ENCODE measurements around the gene ERBB4.
"Not testable (repeated sequence)": the region's sequence is repeated elsewhere in the genome, so short reads cannot be mapped to it uniquely, and the experiment has no call there.

Gene ERBB4

DNA sequence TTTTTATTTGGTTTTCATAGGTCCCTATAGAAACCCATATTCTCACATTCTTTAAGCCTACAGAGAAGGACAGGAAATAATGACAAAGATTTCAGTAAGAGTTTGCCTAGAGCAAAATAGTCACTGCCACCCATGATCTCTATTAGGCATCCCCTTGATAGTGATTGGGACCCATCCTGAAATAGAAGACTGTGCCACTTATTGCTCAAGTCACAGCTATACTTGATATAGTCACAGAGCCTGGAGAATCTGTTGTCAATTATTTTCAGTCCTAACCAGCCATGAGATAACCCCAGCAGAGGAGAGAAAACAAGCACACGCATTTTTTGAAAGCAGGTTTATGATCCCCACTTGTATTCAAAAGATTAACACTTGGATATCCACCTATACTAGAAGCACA, 8.2 kb downstream of the ERBB4 start:
- DNase-seq (ENCODE audit: insufficient read length, low spot score), result no peak
- no peak for FAIRE-seq

DNA sequence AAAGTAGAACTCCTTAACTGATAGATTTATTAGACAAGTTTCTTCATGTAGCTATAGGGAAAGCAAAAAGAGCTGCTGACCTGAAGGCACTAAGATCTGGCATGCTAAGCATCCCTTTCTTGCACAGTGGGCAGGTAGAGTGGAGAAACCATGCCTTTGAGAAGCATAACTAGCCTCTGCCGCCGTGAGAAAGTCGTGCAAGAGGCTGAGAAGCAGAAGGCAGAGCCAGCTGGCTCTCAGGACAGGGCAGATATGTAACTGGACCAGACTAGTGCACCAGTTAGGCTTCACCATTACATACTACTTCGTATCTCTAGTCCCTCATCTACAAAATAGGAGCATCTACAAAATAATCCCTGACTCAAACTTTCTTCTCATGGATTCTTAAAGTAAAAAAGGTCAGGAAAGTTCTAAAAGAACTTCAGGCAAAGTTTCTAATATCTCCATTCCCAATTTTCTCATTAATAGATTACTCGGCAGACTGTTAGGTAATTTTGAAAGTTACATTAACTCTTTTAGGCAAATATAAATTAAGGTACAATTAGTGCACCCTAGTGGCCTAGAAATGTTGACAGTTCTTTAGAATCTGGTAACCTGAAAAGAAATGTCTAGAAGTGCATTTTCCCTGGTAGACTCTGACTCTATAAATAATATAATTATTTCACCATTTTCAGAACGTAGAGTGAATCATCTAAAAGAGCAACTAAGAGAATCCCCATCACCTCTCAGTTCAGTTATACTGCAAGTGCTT, 10.3 kb downstream of the ERBB4 start:
- no peak for DNase-seq (ENCODE audit: insufficient read length, low spot score)
- FAIRE-seq, result no peak

DNA sequence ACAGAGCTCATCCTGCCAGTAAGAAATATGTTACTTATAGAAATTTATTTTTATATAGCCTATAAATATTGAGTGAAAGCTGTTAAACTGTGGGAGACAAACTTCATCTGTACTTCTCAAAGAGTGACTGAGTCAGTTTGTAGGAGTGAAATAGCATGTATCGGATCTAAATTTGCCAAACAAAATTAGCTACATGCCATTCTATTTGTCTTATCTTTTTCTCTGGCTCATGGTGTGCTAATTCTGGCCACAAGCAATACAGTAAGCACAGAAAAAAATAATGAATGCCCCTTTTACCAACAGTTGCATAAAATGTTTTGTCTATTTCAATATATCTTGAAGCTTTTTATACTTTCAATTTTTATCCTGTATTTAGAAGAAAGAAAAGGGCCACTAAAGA, 12.5 kb downstream of the ERBB4 start:
- FAIRE-seq (no peak), DNase-seq (ENCODE audit: insufficient read length, low spot score) (no peak)

GRCh38 chr2:212523756-212524155, 14.8 kb downstream of the ERBB4 start:
- DNase-seq (ENCODE audit: insufficient read length, low spot score) (no peak), FAIRE-seq (no peak)

GRCh38 chr2:212520340-212520739, 18.3 kb downstream of the ERBB4 start:
- no peak for FAIRE-seq
- DNase-seq (ENCODE audit: insufficient read length, low spot score), result no peak

GRCh38 chr2:212517693-212518092, 20.9 kb downstream of the ERBB4 start:
- no peak for FAIRE-seq
- no peak for DNase-seq (ENCODE audit: insufficient read length, low spot score)

DNA sequence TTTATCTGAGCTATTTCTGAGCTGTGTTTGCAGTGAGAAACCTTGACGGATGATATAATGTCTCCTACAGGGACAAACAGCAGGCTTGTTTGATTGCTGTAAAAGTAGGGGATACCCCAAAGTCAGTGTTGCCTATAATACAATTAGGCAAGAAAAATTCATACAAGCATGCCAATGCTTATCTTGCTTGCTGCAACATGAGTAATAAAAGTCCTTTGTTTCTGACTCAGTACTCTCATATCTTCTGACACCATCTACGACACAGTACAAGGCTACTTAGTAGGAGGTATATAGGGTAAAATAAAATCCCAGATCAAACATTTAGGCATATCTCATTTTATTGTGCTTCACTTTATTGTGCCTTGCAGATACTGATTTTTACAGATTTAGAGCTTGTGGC, 33.0 kb downstream of the ERBB4 start:
- FAIRE-seq, result no peak

DNA sequence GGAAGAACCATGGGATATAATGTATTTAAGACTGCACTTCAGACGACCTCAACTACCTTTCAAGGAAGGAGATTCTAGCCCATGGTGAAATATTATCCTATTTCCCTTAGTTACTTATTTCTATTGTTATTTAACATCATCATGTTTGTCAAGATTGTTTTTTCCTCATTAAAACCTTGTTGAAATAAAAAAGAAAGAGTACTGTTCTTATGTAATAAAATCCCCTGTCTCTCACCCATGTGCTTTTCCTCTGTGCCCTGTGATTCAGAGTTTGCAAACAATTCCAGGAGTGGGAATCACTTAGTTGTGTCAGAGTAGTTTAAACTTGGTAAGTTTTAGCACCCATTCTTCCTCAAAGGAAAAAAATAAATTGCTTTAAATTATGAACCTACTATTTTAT, 43.6 kb downstream of the ERBB4 start:
- DNase-seq (ENCODE audit: insufficient read length, low spot score), result no peak
- no peak for FAIRE-seq

More for the DNA sequence above, 33.0 kb downstream of the ERBB4 start:
- no peak for DNase-seq (ENCODE audit: insufficient read length, low spot score)

DNA sequence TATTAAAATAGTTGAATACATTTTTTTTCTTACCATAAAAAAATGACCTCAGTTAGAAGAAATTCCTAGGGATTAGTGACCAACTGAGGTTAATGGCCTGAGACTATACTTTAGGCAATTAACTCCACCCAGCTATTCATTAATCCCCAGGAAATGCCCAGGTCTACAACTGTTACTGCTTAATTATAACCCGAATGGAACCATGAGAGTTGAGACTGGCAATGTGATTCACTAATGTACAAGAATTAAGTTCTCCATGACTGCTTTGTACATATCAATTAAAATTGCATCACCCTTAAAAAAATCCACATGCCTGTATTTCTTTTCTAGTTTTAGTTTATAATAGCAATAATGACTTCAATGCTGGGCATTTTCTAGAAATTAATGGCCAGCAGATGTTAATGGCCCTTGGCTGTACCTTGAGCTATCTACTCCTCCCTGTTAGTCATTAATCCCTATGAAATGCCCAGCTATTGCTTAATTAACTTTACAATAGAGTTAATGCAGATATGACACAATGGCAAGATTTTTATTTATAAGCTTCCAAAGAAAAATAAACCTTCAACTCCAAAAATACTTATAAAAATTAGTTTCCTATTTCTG, 44.1 kb downstream of the ERBB4 start:
- DNase-seq (ENCODE audit: insufficient read length, low spot score), result no peak
- FAIRE-seq, result no peak

GRCh38 chr2:212489719-212490346, 48.8 kb downstream of the ERBB4 start:
- FAIRE-seq (no peak), DNase-seq (ENCODE audit: insufficient read length, low spot score) (no peak)

DNA sequence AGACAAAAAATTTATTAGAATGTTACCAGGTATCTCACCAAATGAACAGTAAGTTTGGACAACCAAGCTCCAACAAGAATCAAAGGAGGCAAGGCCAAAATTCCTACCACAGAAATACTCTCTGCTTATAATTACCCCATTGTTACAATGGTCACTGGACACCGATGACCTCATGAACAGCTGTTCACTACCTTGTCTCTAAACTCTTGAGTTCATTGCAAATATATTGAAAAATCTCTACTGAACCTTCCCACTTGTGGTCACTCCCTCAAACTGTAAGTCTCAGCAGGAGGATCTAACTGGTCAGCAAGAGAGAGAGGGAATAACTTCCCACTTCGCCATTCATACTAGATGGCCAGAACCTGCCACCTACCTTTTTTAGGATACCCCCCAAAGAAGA, 50.0 kb downstream of the ERBB4 start:
- FAIRE-seq, result no peak
- DNase-seq (ENCODE audit: insufficient read length, low spot score), result no peak

DNA sequence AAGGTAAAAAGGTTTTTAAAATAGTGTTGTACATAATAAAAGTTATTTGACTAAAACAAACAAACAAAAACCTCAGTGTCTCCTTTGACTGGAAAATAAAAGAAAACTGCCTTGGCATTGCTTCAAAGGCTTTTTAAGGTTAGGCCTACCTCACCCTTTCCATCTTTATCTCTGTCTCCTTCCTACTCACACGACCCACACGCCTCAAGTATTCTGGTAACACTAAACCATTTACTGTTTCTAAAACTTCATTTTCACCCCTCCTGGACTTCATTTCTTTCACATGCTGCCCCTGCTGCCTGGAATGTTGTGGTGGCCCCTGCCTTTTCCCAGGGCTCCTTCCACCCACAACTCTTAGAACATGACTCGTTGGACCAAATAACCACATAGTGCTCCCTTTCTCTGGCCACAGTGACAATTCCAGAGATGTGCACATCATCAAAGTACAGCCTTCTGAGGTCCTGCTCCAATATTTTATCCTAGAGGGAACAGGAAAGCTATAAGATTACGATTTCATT, 54.0 kb downstream of the ERBB4 start:
- FAIRE-seq (no peak), DNase-seq (ENCODE audit: insufficient read length, low spot score) (no peak)

DNA sequence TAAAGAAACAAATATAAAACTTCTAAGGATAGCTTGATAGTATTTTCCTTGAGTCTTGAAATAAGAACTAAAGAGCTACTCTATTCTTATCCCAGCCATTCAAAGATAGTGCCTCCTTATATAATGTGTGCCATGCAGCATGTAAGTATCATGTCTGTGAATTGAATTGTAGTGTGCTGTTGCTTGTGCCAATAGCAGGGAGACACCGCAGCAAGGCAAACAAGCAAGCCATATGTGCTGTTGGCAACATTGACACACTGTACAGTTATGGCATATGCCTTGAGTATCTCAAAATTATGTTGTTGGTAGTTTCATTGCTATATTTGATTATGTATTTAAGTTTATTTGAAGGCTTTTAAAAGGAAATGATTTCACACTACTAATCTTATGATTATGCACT, 58.2 kb downstream of the ERBB4 start:
- FAIRE-seq (no peak), DNase-seq (ENCODE audit: insufficient read length, low spot score) (no peak)

- DNase-seq (ENCODE audit: insufficient read length, low spot score), result no peak
- no peak for FAIRE-seq
Measured at GRCh38 chr2:212477571-212477970, 61.0 kb downstream of the ERBB4 start.

DNA sequence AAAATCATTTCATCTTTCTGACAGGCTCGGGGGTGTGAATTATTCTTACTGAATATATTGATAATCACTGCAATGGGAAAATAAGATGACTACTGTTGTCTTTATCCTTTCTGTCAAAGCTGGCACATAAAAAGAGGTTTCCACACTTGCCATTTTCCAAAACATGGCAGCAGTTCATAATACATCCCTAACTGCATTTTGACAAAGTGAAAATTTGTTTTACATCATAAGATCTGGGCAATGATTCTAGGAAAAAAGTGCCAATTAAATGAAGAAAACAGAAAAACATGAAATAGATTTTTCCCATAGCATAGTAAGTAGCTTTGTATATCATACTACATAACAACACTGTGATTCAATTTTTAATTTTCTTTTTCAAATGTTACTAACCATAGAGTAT, 65.4 kb downstream of the ERBB4 start:
- FAIRE-seq (no peak), DNase-seq (ENCODE audit: insufficient read length, low spot score) (no peak)

- not testable (repeated sequence) for FAIRE-seq; DNase-seq (ENCODE audit: insufficient read length, low spot score)
Measured at GRCh38 chr2:212467551-212467950, 71.1 kb downstream of the ERBB4 start.

GRCh38 chr2:212465456-212465855, 73.1 kb downstream of the ERBB4 start:
- DNase-seq (ENCODE audit: insufficient read length, low spot score) (no peak), FAIRE-seq (no peak)

DNA sequence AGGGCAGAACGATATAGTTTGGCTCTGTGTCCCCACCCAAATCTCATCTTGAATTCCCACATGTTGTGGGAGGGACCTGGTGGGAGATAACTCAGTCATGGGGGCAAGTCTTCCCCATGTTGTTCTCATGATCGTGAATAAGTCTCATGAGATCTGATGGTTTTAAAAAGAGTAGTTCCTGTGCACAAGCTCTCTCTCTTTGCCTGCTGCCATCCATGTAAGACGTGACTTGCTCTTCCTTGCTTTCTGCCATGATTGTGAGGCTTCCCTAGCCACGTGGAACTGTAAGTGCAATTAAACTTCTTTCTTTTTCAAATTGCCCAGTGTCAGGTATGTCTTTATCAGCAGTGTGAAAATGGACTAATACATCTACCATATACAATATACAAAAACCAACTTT, 76.9 kb downstream of the ERBB4 start:
- not testable (repeated sequence) for FAIRE-seq; DNase-seq (ENCODE audit: insufficient read length, low spot score)

GRCh38 chr2:212454149-212454548, 84.5 kb downstream of the ERBB4 start:
- DNase-seq (ENCODE audit: insufficient read length, low spot score) (no peak), FAIRE-seq (no peak)

DNA sequence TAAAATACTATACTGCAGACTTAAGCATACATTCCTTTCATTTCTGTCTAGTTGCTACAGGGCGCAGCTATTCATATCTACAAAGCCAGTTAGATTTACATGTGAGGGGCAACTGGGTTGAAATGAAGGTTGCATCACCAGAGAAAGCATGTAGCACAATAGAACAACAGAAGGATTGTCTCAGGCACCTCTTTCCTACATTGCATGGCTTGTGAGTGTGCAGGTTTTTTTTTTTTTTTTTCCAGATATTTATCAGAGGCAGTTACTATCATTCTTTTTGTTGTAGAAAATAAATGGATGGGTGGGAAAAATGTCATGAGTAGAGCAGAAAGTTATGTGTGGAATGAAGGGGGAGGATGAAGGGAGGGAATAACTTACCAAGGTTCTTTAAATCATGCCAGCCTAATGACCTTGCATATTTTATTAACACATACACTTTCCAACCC, 86.8 kb downstream of the ERBB4 start:
- FAIRE-seq (no peak), DNase-seq (ENCODE audit: insufficient read length, low spot score) (peak; percentile 51)

DNA sequence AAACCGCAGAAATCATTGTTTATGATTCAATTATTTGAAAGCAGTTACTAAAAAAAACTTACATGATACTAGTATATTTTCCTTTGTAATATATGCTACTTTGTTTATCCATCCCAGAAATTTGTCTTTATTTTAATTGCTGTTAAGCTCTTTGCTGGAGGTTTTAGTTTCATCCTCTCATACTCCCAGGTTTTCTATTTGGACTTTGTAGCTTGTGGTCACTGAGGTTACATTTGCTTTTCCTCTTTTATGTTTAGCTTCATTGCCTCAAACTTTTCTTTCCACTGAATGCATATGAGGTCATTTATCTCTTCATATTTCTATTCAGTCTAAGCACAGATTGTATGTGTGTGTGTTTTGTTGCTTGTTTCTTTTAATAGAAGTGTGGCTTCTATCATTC, 89.9 kb downstream of the ERBB4 start:
- DNase-seq (ENCODE audit: insufficient read length, low spot score), result no peak
- no peak for FAIRE-seq

DNA sequence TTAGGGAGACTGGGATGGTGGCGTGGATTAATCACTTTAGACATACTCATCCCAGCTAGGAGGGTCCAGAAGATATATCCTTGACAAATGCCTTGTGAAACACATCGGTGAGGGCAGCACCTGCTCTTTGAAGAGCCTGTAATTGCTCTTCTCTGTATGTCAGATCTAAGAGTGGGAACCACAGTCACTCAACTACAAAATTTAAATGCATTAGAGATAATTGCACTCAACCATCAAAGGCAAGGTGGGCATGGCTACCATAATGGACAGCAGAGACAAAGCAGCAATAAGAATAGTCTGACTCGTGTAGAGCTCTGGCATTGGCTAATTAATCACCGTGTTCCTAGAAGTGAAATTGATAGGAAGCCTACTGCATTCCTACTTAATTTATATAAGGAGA, 96.8 kb downstream of the ERBB4 start:
- FAIRE-seq (no peak), DNase-seq (ENCODE audit: insufficient read length, low spot score) (no peak)
